Activated CD4-positive, alpha-beta T cell treated with anti-CD3 and anti-CD28 coated beads, Interleukin-2, amount 10 ng/mL, durations not matched to agents 24 days and 14 days (primary cell): Measurements from ENCODE around the gene SYNC. TPM values are rescaled to one million over a fixed set of nuclear protein-coding genes. Genes with fewer than 3 reads are reported as not detected.
"Not testable (repeated sequence)": the region's sequence is repeated elsewhere in the genome, so short reads cannot be mapped to it uniquely, and the experiment has no call there.

Experiments used
- DNase-seq: peaks from one replicate; pipeline ENCODE4 v3.0.0; 2022
- H3K27ac Mint-ChIP-seq: one replicate; pipeline ENCODE4 v1.8.0; 2022; ENCODE audit warnings: mild to moderate bottlenecking, mixed read lengths
- H3K27me3 Mint-ChIP-seq: one replicate; pipeline ENCODE4 v1.8.0; 2022; ENCODE audit warnings: mixed read lengths
- H3K36me3 Mint-ChIP-seq: one replicate; pipeline ENCODE4 v1.8.0; 2022; ENCODE audit warnings: low read depth, mild to moderate bottlenecking, mixed read lengths
- H3K4me1 Mint-ChIP-seq: one replicate; pipeline ENCODE4 v1.8.0; 2021; ENCODE audit warnings: mixed read lengths
- H3K4me3 Mint-ChIP-seq: one replicate; pipeline ENCODE4 v1.8.0; 2022; ENCODE audit warnings: mild to moderate bottlenecking, moderate library complexity, mixed read lengths
- H3K9me3 Mint-ChIP-seq: one replicate; pipeline ENCODE4 v1.8.0; 2021; ENCODE audit warnings: mixed read lengths
- intact Hi-C: fragments of 100-400 bp; cut with micrococcal nuclease; formaldehyde crosslinking; loops from one replicate; pipeline ENCODE4 v1.15.1; 2023
- total RNA-seq: library from RNA; stranded (reverse); gene quantifications from 2 replicates; pipeline ENCODE4 v1.2.3, GENCODE V29; 2022

Gene SYNC
- total RNA-seq, 1 donor from 2014 or later = not detected

- H3K27ac Mint-ChIP-seq = no peak overlapping the region
- intact Hi-C loops = no loop called here
Measured at GRCh38 chr1:32632829-32633228, 69.7 kb downstream of the SYNC start.

GRCh38 chr1:32630173-32630572 lies 72.4 kb downstream of the SYNC start:
- H3K4me3 Mint-ChIP-seq, DNase-seq, H3K9me3 Mint-ChIP-seq, H3K27me3 Mint-ChIP-seq, H3K27ac Mint-ChIP-seq, intact Hi-C loops: not testable (repeated sequence)
- peaks cover 36% of the 10 kb centered on the region for H3K36me3 Mint-ChIP-seq
- peaks cover 13% of the 10 kb centered on the region for H3K4me1 Mint-ChIP-seq

More at GRCh38 chr1:32632829-32633228, 69.7 kb downstream of the SYNC start:
- H3K4me1 Mint-ChIP-seq = peaks cover 5% of the 10 kb centered on the region
- H3K27me3 Mint-ChIP-seq = no peaks in the 10 kb centered on the region
- H3K4me3 Mint-ChIP-seq = no peak overlapping the region
- no peak for DNase-seq
- H3K9me3 Mint-ChIP-seq = no peaks in the 10 kb centered on the region
- H3K36me3 Mint-ChIP-seq = peaks cover 32% of the 10 kb centered on the region

Other genes with a start within 250 kb of the SYNC start
- not detected in 2 replicates for gene ZBTB8B, start 237.7 kb downstream of the SYNC start, total RNA-seq
- 0.19 and 0.62 TPM in 2 replicates for gene ZBTB8A, start 163.3 kb downstream of the SYNC start, total RNA-seq
- gene ZBTB8OS, start 52.2 kb downstream of the SYNC start, total RNA-seq = 50.4 and 54.2 TPM in 2 replicates
- gene RBBP4, start 51.6 kb downstream of the SYNC start, total RNA-seq = 329 and 331 TPM in 2 replicates
- 206 and 214 TPM in 2 replicates for gene YARS1, start 114.6 kb upstream of the SYNC start, total RNA-seq
- 43.8 and 46.9 TPM in 2 replicates for gene S100PBP, start 114.9 kb upstream of the SYNC start, total RNA-seq
- gene FNDC5, start 168.1 kb upstream of the SYNC start, total RNA-seq = not detected in 2 replicates
- not detected in 2 replicates for gene HPCA, start 183.7 kb upstream of the SYNC start, total RNA-seq
- gene TMEM54, start 198.6 kb upstream of the SYNC start, total RNA-seq = 0.89 and 1.4 TPM in 2 replicates